Retinal pigment epithelial cell (primary cell): ENCODE measurements around the gene HM13.
A peak's percentile ranks its signal among the peaks of the same experiment; 100 is the strongest.
"Not testable (repeated sequence)": the region's sequence is repeated elsewhere in the genome, so short reads cannot be mapped to it uniquely, and the experiment has no call there.

Experiments
- DNase-seq: peaks from one replicate; pipeline ENCODE4 v3.0.0-alpha.2; 2010; ENCODE audit warnings: low read depth
- H3K4me3 ChIP-seq: 2 replicates; pipeline ENCODE4 v1.5.1; 2011; ENCODE audit warnings: mild to moderate bottlenecking, low read length, control low read depth, moderate library complexity
- TF ChIP-seq, protein P1 (sequence below): conservative IDR thresholded peaks from 2 replicates; pipeline ENCODE4 v1.5.1; 2011; ENCODE audit warnings: low read depth, low read length, control low read depth, inconsistent platforms

HM13 gene

DNA sequence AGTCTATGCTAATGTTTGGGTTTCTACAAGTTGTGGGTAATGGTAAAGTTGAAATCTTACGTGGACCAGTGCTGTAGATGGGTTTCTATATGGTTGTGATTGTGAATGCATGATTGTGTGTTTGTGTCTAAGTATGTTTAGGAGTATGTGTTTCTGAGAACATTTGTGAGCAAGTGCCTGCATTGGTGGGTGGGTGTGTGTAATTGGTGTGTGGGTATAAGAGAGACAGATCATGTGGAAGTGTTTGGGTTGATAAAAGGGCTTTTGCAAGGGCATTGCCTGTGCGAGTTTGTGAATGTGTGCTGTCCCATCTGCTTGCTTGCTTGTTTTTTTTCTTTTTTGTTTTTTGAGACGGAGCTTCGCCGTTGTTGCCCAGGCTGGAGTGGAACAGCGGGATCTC, 65.0 kb downstream of the HM13 start:
- DNase-seq, result no peak
- H3K4me3 ChIP-seq, result no peak overlapping the region
- TF ChIP-seq, protein P1, sequence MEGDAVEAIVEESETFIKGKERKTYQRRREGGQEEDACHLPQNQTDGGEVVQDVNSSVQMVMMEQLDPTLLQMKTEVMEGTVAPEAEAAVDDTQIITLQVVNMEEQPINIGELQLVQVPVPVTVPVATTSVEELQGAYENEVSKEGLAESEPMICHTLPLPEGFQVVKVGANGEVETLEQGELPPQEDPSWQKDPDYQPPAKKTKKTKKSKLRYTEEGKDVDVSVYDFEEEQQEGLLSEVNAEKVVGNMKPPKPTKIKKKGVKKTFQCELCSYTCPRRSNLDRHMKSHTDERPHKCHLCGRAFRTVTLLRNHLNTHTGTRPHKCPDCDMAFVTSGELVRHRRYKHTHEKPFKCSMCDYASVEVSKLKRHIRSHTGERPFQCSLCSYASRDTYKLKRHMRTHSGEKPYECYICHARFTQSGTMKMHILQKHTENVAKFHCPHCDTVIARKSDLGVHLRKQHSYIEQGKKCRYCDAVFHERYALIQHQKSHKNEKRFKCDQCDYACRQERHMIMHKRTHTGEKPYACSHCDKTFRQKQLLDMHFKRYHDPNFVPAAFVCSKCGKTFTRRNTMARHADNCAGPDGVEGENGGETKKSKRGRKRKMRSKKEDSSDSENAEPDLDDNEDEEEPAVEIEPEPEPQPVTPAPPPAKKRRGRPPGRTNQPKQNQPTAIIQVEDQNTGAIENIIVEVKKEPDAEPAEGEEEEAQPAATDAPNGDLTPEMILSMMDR, result no peak

DNA sequence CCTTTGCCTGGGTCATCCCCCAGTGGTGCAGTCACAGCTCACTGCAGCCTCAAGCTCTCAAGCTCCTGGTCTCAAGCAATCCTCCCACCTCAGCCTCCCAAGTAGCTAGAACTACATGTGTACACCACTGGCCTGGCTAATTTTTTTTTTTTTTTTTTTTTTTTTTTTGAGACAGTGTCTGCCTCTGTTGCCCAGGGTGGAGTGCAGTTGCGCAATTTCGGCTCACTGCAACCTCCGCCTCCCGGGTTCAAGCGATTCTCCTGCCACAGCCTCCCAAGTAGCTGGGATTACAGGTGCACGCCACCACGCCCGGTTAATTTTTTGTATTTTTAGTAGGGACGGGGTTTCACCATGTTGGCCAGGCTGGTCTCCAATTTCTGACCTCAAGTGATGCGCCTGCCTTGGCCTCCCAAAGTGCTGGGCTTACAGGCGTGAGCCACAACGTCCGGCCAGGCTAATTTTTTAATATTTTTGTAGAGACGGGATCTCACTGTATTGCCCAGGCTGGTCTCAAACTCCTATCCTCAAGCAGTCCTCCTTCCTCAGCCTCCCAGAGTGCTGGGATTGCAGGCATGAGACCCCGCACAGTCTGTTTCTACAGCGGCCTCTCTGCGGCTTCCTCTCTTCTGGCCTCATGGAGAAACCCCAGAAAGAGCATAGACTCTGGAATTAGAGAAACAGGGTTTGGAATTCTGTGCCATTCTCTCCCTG, 65.9 kb downstream of the HM13 start:
- DNase-seq, H3K4me3 ChIP-seq: not testable (repeated sequence)

DNA sequence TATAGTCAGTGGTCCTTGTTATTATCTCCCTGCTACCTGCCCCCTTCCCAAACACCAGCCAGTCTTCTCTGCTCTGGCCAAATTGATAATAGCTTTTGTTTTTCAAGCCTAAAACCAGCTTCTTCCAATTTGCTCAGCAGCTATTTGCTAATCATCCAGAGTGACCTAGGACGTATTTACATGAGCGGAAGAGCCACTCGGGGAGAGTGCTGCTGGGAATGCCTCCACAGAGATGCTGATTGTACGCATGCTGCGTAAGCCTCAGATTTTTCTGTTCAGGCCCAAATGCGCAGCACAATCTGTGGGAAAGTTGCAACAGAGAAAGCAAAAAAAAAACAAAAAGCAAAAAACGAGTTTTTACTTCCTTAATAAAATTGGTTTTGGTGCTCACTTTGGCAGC, 66.5 kb downstream of the HM13 start:
- TF ChIP-seq, protein P1, result no peak
- DNase-seq, result no peak
- no peak overlapping the region for H3K4me3 ChIP-seq

DNA sequence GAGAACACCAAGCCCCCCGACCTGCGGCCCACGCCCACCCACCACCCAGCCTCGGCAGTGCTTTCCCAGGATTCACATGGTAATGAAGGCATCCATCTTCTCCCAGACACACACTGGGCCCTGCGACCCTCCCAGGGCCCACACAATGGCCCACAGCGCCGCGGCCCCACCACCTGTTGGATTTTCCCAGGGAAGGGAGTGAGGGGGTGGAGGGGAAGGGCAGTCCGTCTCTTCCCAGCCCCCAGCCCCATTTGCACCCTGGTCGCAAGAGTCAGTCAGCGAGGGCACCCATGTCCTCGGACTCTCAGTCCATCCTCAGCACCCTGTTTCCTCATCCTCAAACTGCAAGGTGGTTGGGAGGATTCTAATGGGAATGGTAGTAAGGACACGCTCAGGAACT, 67.1 kb downstream of the HM13 start:
- H3K4me3 ChIP-seq, result no peak overlapping the region
- no peak for DNase-seq
- TF ChIP-seq, protein P1, result no peak

DNA sequence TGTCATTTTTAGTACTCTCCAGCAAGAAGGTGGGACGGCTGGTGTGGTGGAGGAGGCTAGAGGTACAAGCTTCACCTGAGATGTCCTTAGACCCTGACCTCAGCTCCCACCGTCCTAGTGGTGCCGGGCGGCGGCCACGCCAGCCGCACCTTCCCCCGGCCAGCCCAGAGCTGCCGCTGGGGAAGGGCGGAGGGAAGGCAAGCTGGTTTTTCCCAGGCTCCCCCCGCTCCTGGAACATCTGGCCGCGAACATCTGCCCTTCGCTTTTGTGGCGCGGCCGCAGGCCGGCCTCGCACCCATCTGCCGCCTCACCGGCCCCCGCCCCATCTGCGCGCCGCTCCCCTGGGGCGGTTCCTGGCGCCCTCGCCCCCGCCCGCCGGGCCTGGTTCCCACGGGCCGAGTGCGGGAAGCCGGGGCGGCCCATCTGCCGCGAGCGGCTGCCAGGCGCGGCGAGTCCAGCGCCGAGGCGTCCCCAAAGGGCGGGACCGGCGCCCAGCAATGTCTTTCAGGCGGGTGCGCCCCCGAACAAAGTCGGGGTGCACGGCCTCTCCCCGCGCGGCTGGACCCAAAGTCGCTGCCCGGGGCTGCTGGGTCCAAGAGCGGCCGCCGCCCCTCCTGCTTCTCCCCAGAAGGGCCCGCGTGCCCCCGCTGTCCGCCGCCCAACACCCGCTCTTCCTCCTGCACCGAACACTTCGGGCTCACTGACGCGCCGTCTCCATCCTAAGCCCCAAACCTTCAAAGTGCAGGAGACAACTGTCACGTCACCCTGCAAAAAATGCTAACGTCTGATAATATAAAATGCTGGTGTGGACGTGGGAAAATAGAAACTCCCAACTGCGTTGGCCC, 73.5 kb downstream of the HM13 start:
- H3K4me3 ChIP-seq, result peak overlapping the region; percentile 48
- TF ChIP-seq, protein P1, result no peak
- no peak for DNase-seq

DNA sequence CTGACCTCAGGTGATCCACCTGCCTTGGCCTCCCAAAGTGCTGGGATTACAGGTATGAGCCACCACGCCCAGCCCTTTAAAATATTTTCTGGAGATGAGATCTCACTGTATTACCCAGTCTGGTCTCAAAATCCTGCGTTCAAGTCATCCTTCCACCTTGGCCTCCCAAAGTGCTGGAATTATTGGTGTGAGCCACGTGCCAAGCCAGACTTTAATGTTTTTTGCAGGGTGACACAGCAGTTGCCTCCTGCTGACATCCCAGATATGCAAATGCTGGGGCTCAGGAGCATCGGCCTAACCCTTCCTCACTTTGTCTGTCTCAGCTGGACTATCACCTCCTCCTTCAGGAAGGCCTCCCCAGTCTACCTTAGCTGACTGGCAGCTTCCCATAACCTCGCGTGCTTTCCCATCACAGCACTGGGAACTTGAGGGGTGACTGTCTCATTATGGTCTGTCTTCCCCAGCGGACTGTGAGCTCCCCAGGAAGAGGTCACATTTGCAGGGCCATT, 76.5 kb downstream of the HM13 start:
- TF ChIP-seq, protein P1, result no peak
- DNase-seq, result no peak
- H3K4me3 ChIP-seq, result no peak overlapping the region

DNA sequence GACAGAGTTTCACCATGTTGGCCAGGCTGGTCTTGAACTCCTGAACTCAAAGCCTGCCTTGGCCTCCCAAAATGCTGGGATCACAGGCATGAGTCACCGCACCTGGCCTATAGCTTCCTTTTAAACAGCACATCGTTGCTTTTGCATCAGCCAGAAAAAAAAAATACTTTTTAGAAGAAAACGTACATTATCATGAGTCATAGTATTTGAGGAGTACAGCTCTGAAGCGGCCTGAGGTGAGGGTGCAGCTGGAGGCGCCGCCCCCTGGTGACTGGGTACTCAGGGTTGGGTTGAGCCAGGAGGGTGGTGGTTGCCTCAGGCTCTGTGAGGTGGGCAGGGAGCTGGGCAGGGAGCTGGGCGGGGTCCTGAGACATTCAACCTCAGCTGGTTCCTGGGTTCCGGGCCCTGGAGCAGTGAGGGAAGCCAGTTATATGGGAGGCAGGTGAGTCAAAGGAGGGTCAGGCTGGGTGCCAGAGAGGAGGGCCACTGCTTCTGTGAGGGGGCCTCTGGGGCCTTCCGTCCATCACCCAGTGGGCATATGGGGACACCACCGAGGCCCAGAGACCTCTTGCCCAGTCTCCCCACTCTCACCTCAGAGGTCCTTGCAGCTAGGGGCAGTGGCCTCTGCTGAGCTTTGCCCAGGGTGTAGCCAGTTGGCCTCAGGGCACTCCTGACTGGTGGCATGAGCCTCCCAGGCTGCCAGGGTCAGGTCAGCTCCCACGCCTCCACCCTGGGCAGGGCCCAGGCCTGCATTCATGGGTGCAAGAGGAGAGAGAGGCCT, 79.2 kb downstream of the HM13 start:
- H3K4me3 ChIP-seq, result no peak overlapping the region
- TF ChIP-seq, protein P1, result peak; percentile 17
- no peak for DNase-seq
